Activated naive CD8-positive, alpha-beta T cell treated with anti-CD3 and anti-CD28 coated beads for 36 hours (primary cell): ENCODE data around the gene ZSWIM6. TPM values are rescaled to one million over a fixed set of nuclear protein-coding genes. Genes with fewer than 3 reads are reported as not detected.
A peak's percentile ranks its signal among the peaks of the same experiment; 100 is the strongest.

Experiments
- DNase-seq: peaks from one replicate; pipeline ENCODE4 v3.0.0; 2021
- H3K27ac Mint-ChIP-seq: one replicate; pipeline ENCODE4 v1.8.0; 2022; ENCODE audit warnings: mild to moderate bottlenecking, moderate library complexity, mixed read lengths
- H3K27me3 Mint-ChIP-seq: one replicate; pipeline ENCODE4 v1.8.0; 2022; ENCODE audit warnings: mild to moderate bottlenecking, mixed read lengths
- H3K36me3 Mint-ChIP-seq: one replicate; pipeline ENCODE4 v1.8.0; 2021; ENCODE audit warnings: mild to moderate bottlenecking, mixed read lengths
- H3K4me1 Mint-ChIP-seq: one replicate; pipeline ENCODE4 v1.8.0; 2021; ENCODE audit warnings: mixed read lengths
- H3K4me3 Mint-ChIP-seq: one replicate; pipeline ENCODE4 v1.8.0; 2022; ENCODE audit warnings: mild to moderate bottlenecking, moderate library complexity, mixed read lengths
- H3K9me3 Mint-ChIP-seq: one replicate; pipeline ENCODE4 v1.8.0; 2022; ENCODE audit warnings: mixed read lengths
- total RNA-seq, 2 experiments: library from RNA; stranded (reverse); gene quantifications; one replicate each; pipeline ENCODE4 v1.2.3, GENCODE V29; 2021

ZSWIM6 gene
- total RNA-seq: 1 to 10 TPM; 3.0 to 3.2 TPM

- Mint-ChIP-seq H3K9me3 (no peaks in the 10 kb centered on the region), H3K4me1 (peaks cover 46% of the 10 kb centered on the region), H3K4me3 (peak within 1 kb of the TSS; percentile 84), H3K27me3 (peaks cover 37% of the 10 kb centered on the region), H3K36me3 (peaks cover 10% of the 10 kb centered on the region), H3K27ac (peak within 1 kb of the TSS; percentile 86)
- peak; percentile 96 for DNase-seq
These were observed at the start of gene ZSWIM6 for GRCh38 chr5:61331407-61332357. TSS of gene ZSWIM6 (plus strand) at chr5:61332258. CDS start at chr5:61332273, 15 bp downstream.

GRCh38 chr5:61283471-61283870 is 48.6 kb upstream of the ZSWIM6 start:
- Mint-ChIP-seq H3K4me3 (no peak overlapping the region), H3K9me3 (no peaks in the 10 kb centered on the region), H3K4me1 (peaks cover 15% of the 10 kb centered on the region), H3K36me3 (no peaks in the 10 kb centered on the region), H3K27me3 (no peaks in the 10 kb centered on the region), H3K27ac (no peak overlapping the region)
- DNase-seq: no peak

GRCh38 chr5:61285531-61285930 is 46.5 kb upstream of the ZSWIM6 start:
- DNase-seq: no peak
- Mint-ChIP-seq H3K27ac (no peak overlapping the region), H3K9me3 (no peaks in the 10 kb centered on the region), H3K27me3 (no peaks in the 10 kb centered on the region), H3K36me3 (no peaks in the 10 kb centered on the region), H3K4me1 (peaks cover 8% of the 10 kb centered on the region), H3K4me3 (no peak overlapping the region)

- H3K9me3 Mint-ChIP-seq: no peaks in the 10 kb centered on the region
- no peak for DNase-seq
- no peaks in the 10 kb centered on the region for H3K36me3 Mint-ChIP-seq
These were observed 45.5 kb upstream of the ZSWIM6 start for GRCh38 chr5:61286446-61287132.

GRCh38 chr5:61287474-61287873 is 44.6 kb upstream of the ZSWIM6 start:
- Mint-ChIP-seq H3K9me3 (no peaks in the 10 kb centered on the region), H3K4me1 (peaks cover 2% of the 10 kb centered on the region), H3K27ac (no peak overlapping the region), H3K4me3 (no peak overlapping the region), H3K27me3 (no peaks in the 10 kb centered on the region), H3K36me3 (no peaks in the 10 kb centered on the region)
- no peak for DNase-seq

More at GRCh38 chr5:61286446-61287132, 45.5 kb upstream of the ZSWIM6 start:
- Mint-ChIP-seq H3K4me3 (no peak overlapping the region), H3K27ac (no peak overlapping the region), H3K4me1 (no peaks in the 10 kb centered on the region), H3K27me3 (no peaks in the 10 kb centered on the region)

GRCh38 chr5:61289241-61289640 is 42.8 kb upstream of the ZSWIM6 start:
- Mint-ChIP-seq H3K9me3 (no peaks in the 10 kb centered on the region), H3K27me3 (no peaks in the 10 kb centered on the region), H3K27ac (no peak overlapping the region), H3K4me1 (peaks cover 2% of the 10 kb centered on the region), H3K36me3 (no peaks in the 10 kb centered on the region), H3K4me3 (no peak overlapping the region)
- DNase-seq: no peak

- H3K4me1 Mint-ChIP-seq: peaks cover 2% of the 10 kb centered on the region
- no peak overlapping the region for H3K4me3 Mint-ChIP-seq
- H3K27me3 Mint-ChIP-seq: no peaks in the 10 kb centered on the region
- no peaks in the 10 kb centered on the region for H3K9me3 Mint-ChIP-seq
- DNase-seq: no peak
- H3K27ac Mint-ChIP-seq: no peak overlapping the region
- H3K36me3 Mint-ChIP-seq: no peaks in the 10 kb centered on the region
These were observed 42.3 kb upstream of the ZSWIM6 start for GRCh38 chr5:61289669-61290306.

GRCh38 chr5:61290791-61291210 is 41.3 kb upstream of the ZSWIM6 start:
- H3K27me3 Mint-ChIP-seq: no peaks in the 10 kb centered on the region
- H3K4me1 Mint-ChIP-seq: peaks cover 2% of the 10 kb centered on the region
- DNase-seq: no peak
- no peak overlapping the region for H3K4me3 Mint-ChIP-seq
- H3K36me3 Mint-ChIP-seq: no peaks in the 10 kb centered on the region
- H3K27ac Mint-ChIP-seq: no peak overlapping the region
- H3K9me3 Mint-ChIP-seq: no peaks in the 10 kb centered on the region

- no peak for DNase-seq
- Mint-ChIP-seq H3K4me3 (no peak overlapping the region), H3K27ac (no peak overlapping the region), H3K36me3 (no peaks in the 10 kb centered on the region), H3K9me3 (no peaks in the 10 kb centered on the region), H3K4me1 (peaks cover 2% of the 10 kb centered on the region), H3K27me3 (no peaks in the 10 kb centered on the region)
These were observed 39.9 kb upstream of the ZSWIM6 start for GRCh38 chr5:61292062-61292657.

GRCh38 chr5:61293071-61293470 is 39.0 kb upstream of the ZSWIM6 start:
- H3K27ac Mint-ChIP-seq: no peak overlapping the region
- H3K4me3 Mint-ChIP-seq: no peak overlapping the region
- H3K36me3 Mint-ChIP-seq: no peaks in the 10 kb centered on the region

GRCh38 chr5:61293873-61294272 is 38.2 kb upstream of the ZSWIM6 start:
- H3K27ac Mint-ChIP-seq: no peak overlapping the region
- no peaks in the 10 kb centered on the region for H3K9me3 Mint-ChIP-seq
- H3K4me1 Mint-ChIP-seq: peaks cover 2% of the 10 kb centered on the region
- no peak overlapping the region for H3K4me3 Mint-ChIP-seq
- H3K27me3 Mint-ChIP-seq: no peaks in the 10 kb centered on the region
- H3K36me3 Mint-ChIP-seq: no peaks in the 10 kb centered on the region
- no peak for DNase-seq

More at GRCh38 chr5:61293071-61293470, 39.0 kb upstream of the ZSWIM6 start:
- no peak for DNase-seq
- Mint-ChIP-seq H3K27me3 (no peaks in the 10 kb centered on the region), H3K4me1 (peaks cover 2% of the 10 kb centered on the region), H3K9me3 (no peaks in the 10 kb centered on the region)

GRCh38 chr5:61295365-61295764 is 36.7 kb upstream of the ZSWIM6 start:
- Mint-ChIP-seq H3K4me1 (peaks cover 2% of the 10 kb centered on the region), H3K36me3 (no peaks in the 10 kb centered on the region), H3K9me3 (no peaks in the 10 kb centered on the region), H3K27me3 (no peaks in the 10 kb centered on the region), H3K27ac (no peak overlapping the region), H3K4me3 (no peak overlapping the region)
- DNase-seq: no peak

GRCh38 chr5:61298066-61298465 is 34.0 kb upstream of the ZSWIM6 start:
- H3K36me3 Mint-ChIP-seq: no peaks in the 10 kb centered on the region
- H3K4me1 Mint-ChIP-seq: peaks cover 2% of the 10 kb centered on the region

GRCh38 chr5:61298580-61298979 is 33.5 kb upstream of the ZSWIM6 start:
- Mint-ChIP-seq H3K36me3 (no peaks in the 10 kb centered on the region), H3K4me3 (no peak overlapping the region), H3K9me3 (no peaks in the 10 kb centered on the region), H3K27ac (no peak overlapping the region), H3K4me1 (peaks cover 6% of the 10 kb centered on the region), H3K27me3 (no peaks in the 10 kb centered on the region)
- no peak for DNase-seq

More at GRCh38 chr5:61298066-61298465, 34.0 kb upstream of the ZSWIM6 start:
- no peaks in the 10 kb centered on the region for H3K27me3 Mint-ChIP-seq
- H3K27ac Mint-ChIP-seq: no peak overlapping the region
- H3K9me3 Mint-ChIP-seq: no peaks in the 10 kb centered on the region
- DNase-seq: no peak
- no peak overlapping the region for H3K4me3 Mint-ChIP-seq

GRCh38 chr5:61299261-61299681 is 32.8 kb upstream of the ZSWIM6 start:
- DNase-seq: no peak
- Mint-ChIP-seq H3K4me1 (peaks cover 8% of the 10 kb centered on the region), H3K9me3 (no peaks in the 10 kb centered on the region), H3K4me3 (no peak overlapping the region), H3K36me3 (no peaks in the 10 kb centered on the region), H3K27me3 (no peaks in the 10 kb centered on the region), H3K27ac (no peak overlapping the region)
